Dedifferentiated amniotic fluid mesenchymal stem cell (primary cell): ENCODE data around the gene MAGEB17.

Experiments
- DNase-seq: peaks from one replicate; pipeline ENCODE4 v3.0.0-alpha.2; 2016; ENCODE audit errors: extremely low spot score

The MAGEB17 gene

GRCh38 chrX:16208601-16209000 is 41.3 kb downstream of the MAGEB17 start:
- no peak for DNase-seq

DNA sequence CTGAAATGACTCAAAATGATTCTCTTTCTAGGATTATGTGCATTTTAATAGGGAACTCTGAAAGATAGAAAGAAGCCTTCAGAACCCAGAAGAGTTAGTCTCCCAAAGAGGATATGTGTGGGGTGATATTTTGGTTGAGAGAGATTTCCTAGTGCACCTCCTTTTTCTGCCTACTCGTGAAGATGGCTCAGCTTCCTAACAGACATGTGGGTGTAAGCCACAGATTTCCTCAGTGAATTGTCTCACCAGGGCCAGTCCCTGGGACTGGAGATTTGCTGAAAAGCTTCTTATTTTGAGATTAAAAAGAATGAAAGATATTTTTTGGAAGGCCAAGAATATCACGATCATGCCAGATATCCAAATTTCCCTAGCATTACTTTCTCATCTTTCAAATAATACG is 42.8 kb downstream of the MAGEB17 start:
- no peak for DNase-seq

- no peak for DNase-seq
These were observed 44.7 kb downstream of the MAGEB17 start for GRCh38 chrX:16212024-16212423.

DNA sequence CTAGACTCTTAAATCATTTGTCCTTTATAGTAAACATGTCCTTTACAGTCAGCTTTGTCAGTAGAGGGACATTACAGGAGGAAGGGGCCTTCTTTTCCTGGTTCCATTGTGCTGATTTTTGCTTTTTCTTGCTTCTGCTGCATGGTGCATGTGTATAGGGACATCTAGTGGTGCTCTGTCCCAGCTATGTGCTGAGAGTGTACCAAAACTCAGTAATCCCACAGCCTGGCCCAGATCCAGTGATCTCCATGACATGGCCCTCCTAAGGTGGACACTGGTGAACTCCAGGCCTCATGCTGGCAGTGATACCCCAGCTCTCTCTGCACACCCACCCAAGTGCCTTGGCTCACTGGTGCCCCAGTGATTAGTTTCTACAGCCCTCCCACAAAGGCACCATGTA is 45.2 kb downstream of the MAGEB17 start:
- DNase-seq, result no peak

GRCh38 chrX:16213961-16214360 is 46.7 kb downstream of the MAGEB17 start:
- DNase-seq, result no peak

- DNase-seq, result no peak
These were observed 48.4 kb downstream of the MAGEB17 start for GRCh38 chrX:16215660-16216059.
